GM21367 (cell line): ENCODE data around the gene CCDC136.

Source experiments
- ATAC-seq: cut with Tn5 transposase; IDR thresholded peaks from one replicate; pipeline ENCODE4 v1.9.1; 2021; ENCODE audit not compliant: unreplicated experiment

CCDC136 gene

DNA sequence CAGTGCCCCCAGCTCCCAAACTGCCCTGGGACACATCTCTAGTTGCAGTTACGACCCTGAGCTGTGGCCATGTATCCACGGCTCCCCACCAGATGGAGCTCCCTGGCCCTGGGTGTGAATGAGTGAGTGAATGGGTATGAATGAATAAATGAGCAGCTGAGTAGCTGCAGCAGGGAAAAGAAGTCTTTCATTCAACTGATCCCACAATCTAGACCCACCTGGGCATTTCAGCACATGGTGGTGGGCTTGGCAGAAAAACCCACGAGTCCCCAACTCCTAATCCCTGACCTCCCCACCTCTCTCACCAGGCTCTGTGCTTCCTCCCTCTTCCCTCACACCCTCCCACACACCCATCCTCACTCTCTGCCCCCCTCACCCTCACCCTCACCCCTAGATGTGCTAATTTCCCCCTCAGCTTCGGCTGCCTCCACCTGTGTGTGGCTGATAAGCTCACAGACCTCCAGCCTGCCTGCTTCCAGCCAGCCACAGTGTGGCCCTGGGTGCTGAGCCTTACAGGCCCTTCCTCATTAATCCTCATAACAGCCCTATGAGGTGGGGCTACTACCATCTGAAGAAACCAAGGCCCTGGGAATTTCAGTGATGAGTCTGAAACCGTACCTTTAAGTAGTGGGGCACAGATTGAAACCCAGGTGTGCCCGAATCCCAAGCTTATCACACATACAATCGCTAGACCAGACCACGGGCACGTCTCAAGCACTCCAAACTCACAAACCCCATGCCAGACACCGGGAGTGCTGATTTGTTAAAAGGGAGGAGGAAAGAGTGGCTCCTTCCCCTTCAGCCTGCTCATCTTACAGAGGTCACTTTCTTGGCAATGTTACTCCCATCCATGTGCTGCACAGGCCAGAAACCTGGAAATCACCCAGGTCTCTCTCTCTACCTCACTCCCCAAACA, 68.6 kb downstream of the CCDC136 start:
- no peak for ATAC-seq

GRCh38 chr7:128861957-128862570, 70.3 kb downstream of the CCDC136 start:
- ATAC-seq, result no peak

DNA sequence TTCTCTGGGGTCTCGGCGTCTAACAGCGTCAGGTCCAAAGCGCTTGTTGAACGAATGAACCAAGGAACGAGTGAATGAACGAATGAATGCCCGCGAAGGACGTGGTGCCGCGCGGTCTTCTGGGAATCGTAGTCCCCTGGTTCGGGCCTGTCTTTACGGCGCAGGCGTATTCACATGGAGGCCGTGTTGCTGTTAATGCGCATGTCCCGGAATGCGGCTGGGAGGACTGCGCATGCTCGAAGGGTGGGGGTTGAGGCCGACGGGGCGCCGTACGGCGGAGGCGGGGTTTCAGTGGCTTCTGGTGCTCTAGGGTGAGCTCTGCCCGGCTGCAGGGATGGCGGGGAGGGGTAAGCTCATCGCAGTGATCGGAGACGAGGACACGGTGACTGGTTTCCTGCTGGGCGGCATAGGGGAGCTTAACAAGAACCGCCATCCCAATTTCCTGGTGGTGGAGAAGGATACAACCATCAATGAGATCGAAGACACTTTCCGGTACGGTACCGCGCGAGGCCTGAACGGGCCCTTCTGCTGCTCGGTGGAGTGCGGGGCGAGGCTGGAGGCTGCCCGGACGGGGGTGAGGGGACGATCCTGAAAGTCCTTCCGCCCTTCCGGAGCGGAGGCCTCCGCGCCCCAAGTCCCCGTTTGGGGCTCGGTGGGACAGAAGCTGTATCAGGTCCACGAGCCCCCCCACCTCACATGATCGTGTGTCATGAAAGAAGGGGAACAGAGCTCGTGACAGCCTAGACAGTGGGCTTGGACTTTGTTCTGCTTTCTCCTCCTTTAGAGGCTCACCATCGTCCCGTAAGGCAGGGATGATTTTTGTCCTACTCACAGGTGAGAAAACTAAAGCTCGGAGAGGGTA, 71.0 kb downstream of the CCDC136 start, which contains the start of gene ATP6V1F:
ATP6V1F (plus strand) TSS at position 286 of the 862 bp plus-strand sequence; CDS start at position 335, 49 bp downstream.
- peak; percentile 83 for ATAC-seq

- ATAC-seq, result peak; percentile 13
Measured at GRCh38 chr7:128863433-128863989, 71.7 kb downstream of the CCDC136 start.

DNA sequence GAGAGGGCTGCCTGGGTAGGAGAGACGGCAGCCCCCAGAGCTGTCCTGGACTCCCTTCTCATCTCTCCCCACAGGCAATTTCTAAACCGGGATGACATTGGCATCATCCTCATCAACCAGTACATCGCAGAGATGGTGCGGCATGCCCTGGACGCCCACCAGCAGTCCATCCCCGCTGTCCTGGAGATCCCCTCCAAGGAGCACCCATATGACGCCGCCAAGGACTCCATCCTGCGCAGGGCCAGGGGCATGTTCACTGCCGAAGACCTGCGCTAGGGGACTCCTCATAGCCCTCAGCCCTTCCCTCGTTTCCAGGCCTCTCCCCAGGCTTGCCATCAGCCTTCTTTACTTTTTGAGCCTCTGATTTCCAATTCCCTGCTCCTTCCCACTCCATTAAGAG, 73.5 kb downstream of the CCDC136 start:
- ATAC-seq, result no peak

DNA sequence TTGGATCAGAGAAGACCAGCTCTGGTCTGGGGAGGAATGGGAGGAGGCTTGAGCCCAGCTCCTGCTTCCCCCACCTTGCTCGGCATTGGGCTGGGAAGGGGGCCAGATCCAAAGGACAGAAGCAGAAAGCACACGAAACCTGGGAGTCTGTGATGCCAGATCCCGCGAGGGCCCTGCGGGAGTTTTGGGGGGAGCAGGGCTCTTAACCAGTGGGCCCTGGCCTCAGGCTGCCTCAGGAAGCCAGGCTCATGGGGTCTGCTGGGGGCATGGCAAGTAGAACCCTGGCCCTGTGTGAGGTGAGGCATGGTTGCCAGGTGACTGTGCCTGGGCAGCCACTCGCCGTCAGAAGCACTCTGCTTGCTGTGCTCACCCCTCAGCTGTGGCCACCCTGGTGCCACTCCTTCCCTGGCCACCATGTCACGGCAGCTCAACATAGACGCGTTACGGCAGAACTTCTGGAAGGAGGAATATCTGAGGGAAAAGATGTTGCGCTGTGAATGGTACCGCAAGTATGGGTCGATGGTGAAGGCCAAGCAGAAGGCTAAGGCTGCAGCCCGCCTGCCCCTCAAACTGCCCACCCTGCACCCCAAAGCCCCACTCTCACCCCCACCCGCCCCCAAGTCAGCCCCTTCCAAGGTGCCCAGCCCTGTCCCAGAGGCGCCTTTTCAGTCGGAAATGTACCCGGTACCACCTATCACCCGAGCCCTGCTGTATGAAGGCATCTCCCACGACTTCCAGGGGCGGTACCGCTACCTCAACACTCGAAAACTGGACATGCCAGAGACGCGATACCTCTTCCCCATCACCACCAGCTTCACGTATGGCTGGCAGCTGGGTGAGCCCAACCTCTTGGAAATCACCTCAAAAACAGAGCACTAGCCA, 74.5 kb downstream of the CCDC136 start:
- ATAC-seq, result no peak

DNA sequence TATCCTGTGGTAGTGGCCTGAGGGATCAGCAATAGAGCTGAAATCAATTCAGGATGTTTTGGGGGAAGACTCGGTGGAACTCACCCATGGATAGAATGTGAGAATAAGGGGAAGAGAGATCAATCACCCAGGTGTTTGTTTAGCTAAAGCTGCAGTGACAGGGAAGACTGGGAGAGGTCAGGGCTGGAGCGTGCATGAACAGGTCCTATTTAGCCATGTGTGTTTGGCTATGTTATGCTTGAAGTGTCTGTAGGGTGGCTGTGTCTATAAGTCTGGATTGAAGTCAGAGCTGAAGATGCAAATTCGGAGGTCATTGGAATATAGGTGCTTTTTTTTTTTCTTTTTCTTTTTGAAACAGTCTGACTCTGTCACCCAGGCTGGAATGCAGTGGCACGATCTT, 75.5 kb downstream of the CCDC136 start:
- no peak for ATAC-seq

GRCh38 chr7:128867842-128868623, 76.3 kb downstream of the CCDC136 start:
- ATAC-seq, result no peak

GRCh38 chr7:128868624-128869137, 76.9 kb downstream of the CCDC136 start:
- ATAC-seq, result no peak

GRCh38 chr7:128869138-128869943, 77.6 kb downstream of the CCDC136 start:
- ATAC-seq, result peak; percentile 54

GRCh38 chr7:128869944-128870285, 78.1 kb downstream of the CCDC136 start:
- no peak for ATAC-seq

- ATAC-seq, result no peak
Measured at GRCh38 chr7:128871050-128871449, 79.3 kb downstream of the CCDC136 start.
